ENCODE data around the gene ADA. TPM values are rescaled to one million over a fixed set of nuclear protein-coding genes. Genes with fewer than 3 reads are reported as not detected.

Gene ADA
- total and polyA plus RNA-seq, 2 of the 4 experiments (the other 2 are of a cell fraction), result 8.1 to 11.0 TPM

DNA sequence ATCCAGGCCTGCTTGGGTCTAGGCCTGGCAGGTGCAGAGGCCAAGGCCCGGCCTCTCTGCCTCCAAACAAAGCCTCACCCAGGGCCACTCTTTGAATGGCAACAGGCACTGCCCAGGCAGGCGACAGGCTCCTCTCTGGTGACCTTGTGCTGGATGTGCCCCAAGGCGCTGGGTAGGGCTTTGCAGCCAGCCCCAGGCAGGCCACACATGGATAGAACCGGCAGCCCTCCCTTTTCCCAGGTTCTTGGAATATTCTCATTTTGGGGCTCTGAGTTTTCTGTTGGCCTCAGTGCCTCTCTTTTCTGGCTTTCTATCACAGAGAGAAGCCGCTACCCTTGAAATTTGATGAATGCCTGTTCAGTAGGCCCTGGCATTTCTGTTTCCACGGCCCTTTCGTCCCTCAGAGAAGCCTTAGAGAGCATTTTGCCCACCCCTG lies 50.2 kb downstream of the ADA start:
- Histone ChIP-seq H2BK20ac (ENCODE audit: low read depth, low read length) (peak overlapping the region; percentile 54), H3K36me3 (ENCODE audit: control insufficient read depth, insufficient read depth, low read length) (no peaks in the 10 kb centered on the region), H3K27ac (ENCODE audit: insufficient read depth, low read length) (peak overlapping the region; percentile 76; the same call in 1 of the 2 replicates), H2AFZ (replicated peaks; ENCODE audit: low read length, poor library complexity) (no peak overlapping the region), H2BK5ac (ENCODE audit: low read depth, low read length, poor library complexity, severe bottlenecking) (peak overlapping the region; percentile 43), H3K9me3 (ENCODE audit: control insufficient read depth, insufficient read depth, low read length) (no peaks in the 10 kb centered on the region), H3K4me2 (ENCODE audit: low read depth, low read length) (peak overlapping the region; percentile 12; the same call in 1 of the 2 replicates), H3K4ac (ENCODE audit: low read depth, low read length) (peak overlapping the region; percentile 49), H4K91ac (ENCODE audit: insufficient read depth, low read depth, low read length) (no peak overlapping the region; the same call in 1 of the 2 replicates), H4K20me1 (ENCODE audit: insufficient read depth, low read length) (peaks cover 3% of the 10 kb centered on the region; the same call in 1 of the 2 replicates), H3K14ac (replicated peaks; ENCODE audit: low read depth, low read length) (peak overlapping the region; percentile 20; the same call in 1 of the 2 replicates), H2BK120ac (ENCODE audit: low read depth, low read length) (peak overlapping the region; percentile 55), H4K5ac (ENCODE audit: low read depth, low read length) (peak overlapping the region; percentile 19; the same call in 1 of the 2 replicates), H4K8ac (ENCODE audit: low read depth in 2 of 2, low read length in 2 of 2) (peak overlapping the region in 1 of 2 experiments; percentile 33; a peak in 2 of 4 replicates), H3K18ac (ENCODE audit: low read depth, low read length) (peak overlapping the region; percentile 30), H3K27me3 (ENCODE audit: control insufficient read depth, insufficient read depth, low read length) (no peaks in the 10 kb centered on the region), H3K56ac (ENCODE audit: extremely low read depth, insufficient read depth, low read length) (no peak overlapping the region), H3K4me1 (ENCODE audit: control insufficient read depth, insufficient read depth, low read length) (peaks cover 35% of the 10 kb centered on the region), H3K4me3 (ENCODE audit: insufficient read depth, low read depth, low read length) (no peak overlapping the region), H2BK15ac (ENCODE audit: low read depth, low read length) (no peak overlapping the region), H3K9ac (ENCODE audit: low read depth, low read length) (no peak overlapping the region; the same call in 1 of the 2 replicates), H3K9me1 (ENCODE audit: insufficient read depth, low read length) (peaks cover 24% of the 10 kb centered on the region), H3K79me1 (ENCODE audit: low read depth in 1 of 2, low read length in 2 of 2) (peaks cover 23 to 60% of the 10 kb centered on the region in 2 experiments), H2AK5ac (ENCODE audit: low read depth, low read length) (0 out of 2 replicates have a peak overlapping the region, but pooled peaks have one; percentile 6), H3K23ac (ENCODE audit: low read depth, low read length) (no peak overlapping the region), H2AK9ac (replicated peaks; ENCODE audit: low read depth, low read length, poor library complexity) (peak overlapping the region; percentile 21)
- intact Hi-C loops (cut with micrococcal nuclease) (no loop called here), in situ Hi-C loops (cut with MboI; ENCODE audit: low sequenced_read_pairs) (loop anchor here (10.0 kb wide), 2 partner anchors 66 to 386 kb away; partner anchors contain the start of gene OSER1), dilution Hi-C loops (cut with HindIII; ENCODE audit: low sequenced_read_pairs, unreplicated experiment) (no loop called here)
- no peak for TF ChIP-seq BHLHE40 (IDR thresholded peaks at IDR 0.05; ENCODE audit: low read depth, low read length)
- no peak for TF ChIP-seq RCOR1 (IDR thresholded peaks at IDR 0.05; ENCODE audit: insufficient replicate concordance, low read length)
- no peak for TF ChIP-seq RAD21 (IDR thresholded peaks at IDR 0.05; ENCODE audit: low read length)
- TF ChIP-seq MAFK (IDR thresholded peaks at IDR 0.05; ENCODE audit: low read depth, low read length), result no peak
- TF ChIP-seq MAZ (IDR thresholded peaks at IDR 0.05; ENCODE audit: borderline replicate concordance, low read depth, low read length), result no peak
- no peak for TF ChIP-seq CEBPB (IDR thresholded peaks at IDR 0.05; ENCODE audit: low read depth, low read length)
- TF ChIP-seq SMC3 (IDR thresholded peaks at IDR 0.05; ENCODE audit: low read depth, low read length), result no peak
- no peak for TF ChIP-seq CHD1 (IDR thresholded peaks at IDR 0.05; ENCODE audit: low read depth, low read length)
- no peak for TF ChIP-seq NFE2L2 (IDR thresholded peaks at IDR 0.05; ENCODE audit: low read depth, low read length)
- no peak for TF ChIP-seq POLR2A (IDR thresholded peaks at IDR 0.05; ENCODE audit: low read depth, low read length)
- TF ChIP-seq, protein P1, sequence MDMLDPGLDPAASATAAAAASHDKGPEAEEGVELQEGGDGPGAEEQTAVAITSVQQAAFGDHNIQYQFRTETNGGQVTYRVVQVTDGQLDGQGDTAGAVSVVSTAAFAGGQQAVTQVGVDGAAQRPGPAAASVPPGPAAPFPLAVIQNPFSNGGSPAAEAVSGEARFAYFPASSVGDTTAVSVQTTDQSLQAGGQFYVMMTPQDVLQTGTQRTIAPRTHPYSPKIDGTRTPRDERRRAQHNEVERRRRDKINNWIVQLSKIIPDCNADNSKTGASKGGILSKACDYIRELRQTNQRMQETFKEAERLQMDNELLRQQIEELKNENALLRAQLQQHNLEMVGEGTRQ (IDR thresholded peaks at IDR 0.05; ENCODE audit: low read depth, low read length), result no peak
- TF ChIP-seq FOS (IDR thresholded peaks at IDR 0.05; ENCODE audit: low read depth, low read length), result no peak
- TF ChIP-seq, protein P2, sequence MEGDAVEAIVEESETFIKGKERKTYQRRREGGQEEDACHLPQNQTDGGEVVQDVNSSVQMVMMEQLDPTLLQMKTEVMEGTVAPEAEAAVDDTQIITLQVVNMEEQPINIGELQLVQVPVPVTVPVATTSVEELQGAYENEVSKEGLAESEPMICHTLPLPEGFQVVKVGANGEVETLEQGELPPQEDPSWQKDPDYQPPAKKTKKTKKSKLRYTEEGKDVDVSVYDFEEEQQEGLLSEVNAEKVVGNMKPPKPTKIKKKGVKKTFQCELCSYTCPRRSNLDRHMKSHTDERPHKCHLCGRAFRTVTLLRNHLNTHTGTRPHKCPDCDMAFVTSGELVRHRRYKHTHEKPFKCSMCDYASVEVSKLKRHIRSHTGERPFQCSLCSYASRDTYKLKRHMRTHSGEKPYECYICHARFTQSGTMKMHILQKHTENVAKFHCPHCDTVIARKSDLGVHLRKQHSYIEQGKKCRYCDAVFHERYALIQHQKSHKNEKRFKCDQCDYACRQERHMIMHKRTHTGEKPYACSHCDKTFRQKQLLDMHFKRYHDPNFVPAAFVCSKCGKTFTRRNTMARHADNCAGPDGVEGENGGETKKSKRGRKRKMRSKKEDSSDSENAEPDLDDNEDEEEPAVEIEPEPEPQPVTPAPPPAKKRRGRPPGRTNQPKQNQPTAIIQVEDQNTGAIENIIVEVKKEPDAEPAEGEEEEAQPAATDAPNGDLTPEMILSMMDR (conservative IDR thresholded peaks at IDR 0.05; ENCODE audit: low read depth, low read length), result no peak
- TF ChIP-seq, protein P3, sequence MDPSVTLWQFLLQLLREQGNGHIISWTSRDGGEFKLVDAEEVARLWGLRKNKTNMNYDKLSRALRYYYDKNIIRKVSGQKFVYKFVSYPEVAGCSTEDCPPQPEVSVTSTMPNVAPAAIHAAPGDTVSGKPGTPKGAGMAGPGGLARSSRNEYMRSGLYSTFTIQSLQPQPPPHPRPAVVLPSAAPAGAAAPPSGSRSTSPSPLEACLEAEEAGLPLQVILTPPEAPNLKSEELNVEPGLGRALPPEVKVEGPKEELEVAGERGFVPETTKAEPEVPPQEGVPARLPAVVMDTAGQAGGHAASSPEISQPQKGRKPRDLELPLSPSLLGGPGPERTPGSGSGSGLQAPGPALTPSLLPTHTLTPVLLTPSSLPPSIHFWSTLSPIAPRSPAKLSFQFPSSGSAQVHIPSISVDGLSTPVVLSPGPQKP (IDR thresholded peaks at IDR 0.05; ENCODE audit: borderline replicate concordance, low read depth, low read length), result no peak
- TF ChIP-seq RFX5 (IDR thresholded peaks at IDR 0.05; ENCODE audit: low read depth, low read length), result no peak
- TF ChIP-seq MXI1 (IDR thresholded peaks at IDR 0.05; ENCODE audit: borderline replicate concordance, low read depth, low read length), result no peak
- DNase-seq, result no peak
- CTCF ChIA-PET, result interaction anchor here (1.0 kb wide), 1 partner anchor 227 kb away, joined by 3 read pairs; no protein-coding TSS in a partner anchor
- 67% methylated on average over 2 of the region's 7 CpGs; no CpG with 5 or more reads in 1 of the 2 experiments for WGBS, 2 experiments (ENCODE audit: extremely low coverage in 2 of 2, insufficient read length in 1 of 2)
- peak; percentile 8; the same call in 1 of the 2 replicates for ATAC-seq (ENCODE audit: low read depth)
- POLR2A ChIA-PET (ENCODE audit: unreplicated experiment), result no interaction called here
- BruUV-seq (replicated peaks), result no TSS peak
